ENCODE data around the gene OR6B2. TPM values are rescaled to one million over a fixed set of nuclear protein-coding genes. Genes with fewer than 3 reads are reported as not detected.

Gene OR6B2
- total RNA-seq, 6 experiments from 2014 or later, result not detected

GRCh38 chr2:239990966-239991365 lies 39.3 kb downstream of the OR6B2 start:
- H3K4me1 Mint-ChIP-seq (ENCODE audit: low read depth), result no peaks in the 10 kb centered on the region

GRCh38 chr2:239985356-239985755 lies 44.9 kb downstream of the OR6B2 start:
- H3K27me3 Mint-ChIP-seq (ENCODE audit: insufficient read depth), result 0 out of 2 replicates have a peak, but pooled peaks cover 2% of the 10 kb centered on the region
- no peak overlapping the region for H3K27ac Mint-ChIP-seq
- peaks cover 31% of the 10 kb centered on the region for H3K36me3 Mint-ChIP-seq (ENCODE audit: low read depth)
- no peak overlapping the region for H3K4me3 Mint-ChIP-seq
- no peaks in the 10 kb centered on the region for H3K4me1 Mint-ChIP-seq (ENCODE audit: low read depth)
- TF ChIP-seq, protein P1, sequence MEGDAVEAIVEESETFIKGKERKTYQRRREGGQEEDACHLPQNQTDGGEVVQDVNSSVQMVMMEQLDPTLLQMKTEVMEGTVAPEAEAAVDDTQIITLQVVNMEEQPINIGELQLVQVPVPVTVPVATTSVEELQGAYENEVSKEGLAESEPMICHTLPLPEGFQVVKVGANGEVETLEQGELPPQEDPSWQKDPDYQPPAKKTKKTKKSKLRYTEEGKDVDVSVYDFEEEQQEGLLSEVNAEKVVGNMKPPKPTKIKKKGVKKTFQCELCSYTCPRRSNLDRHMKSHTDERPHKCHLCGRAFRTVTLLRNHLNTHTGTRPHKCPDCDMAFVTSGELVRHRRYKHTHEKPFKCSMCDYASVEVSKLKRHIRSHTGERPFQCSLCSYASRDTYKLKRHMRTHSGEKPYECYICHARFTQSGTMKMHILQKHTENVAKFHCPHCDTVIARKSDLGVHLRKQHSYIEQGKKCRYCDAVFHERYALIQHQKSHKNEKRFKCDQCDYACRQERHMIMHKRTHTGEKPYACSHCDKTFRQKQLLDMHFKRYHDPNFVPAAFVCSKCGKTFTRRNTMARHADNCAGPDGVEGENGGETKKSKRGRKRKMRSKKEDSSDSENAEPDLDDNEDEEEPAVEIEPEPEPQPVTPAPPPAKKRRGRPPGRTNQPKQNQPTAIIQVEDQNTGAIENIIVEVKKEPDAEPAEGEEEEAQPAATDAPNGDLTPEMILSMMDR (IDR thresholded peaks at IDR 0.05), result no peak
- peaks cover 13% of the 10 kb centered on the region for H3K9me3 Mint-ChIP-seq
- no peak for DNase-seq

More at GRCh38 chr2:239990966-239991365, 39.3 kb downstream of the OR6B2 start:
- TF ChIP-seq, protein P1 (IDR thresholded peaks at IDR 0.05), result no peak
- peaks cover 4% of the 10 kb centered on the region; the same call in 1 of the 2 replicates for H3K9me3 Mint-ChIP-seq
- DNase-seq, result no peak
- no peak overlapping the region for H3K4me3 Mint-ChIP-seq
- H3K27ac Mint-ChIP-seq, result no peak overlapping the region
- H3K36me3 Mint-ChIP-seq (ENCODE audit: low read depth), result peaks cover 22% of the 10 kb centered on the region
- H3K27me3 Mint-ChIP-seq (ENCODE audit: insufficient read depth), result no peaks in the 10 kb centered on the region

- DNase-seq, result no peak
- TF ChIP-seq, protein P1 (IDR thresholded peaks at IDR 0.05), result no peak
- Mint-ChIP-seq H3K27me3 (ENCODE audit: insufficient read depth) (0 out of 2 replicates have a peak, but pooled peaks cover 2% of the 10 kb centered on the region), H3K9me3 (peaks cover 13% of the 10 kb centered on the region), H3K4me3 (no peak overlapping the region), H3K36me3 (ENCODE audit: low read depth) (peaks cover 31% of the 10 kb centered on the region), H3K27ac (no peak overlapping the region), H3K4me1 (ENCODE audit: low read depth) (no peaks in the 10 kb centered on the region)
Observed at GRCh38 chr2:239984421-239985194, 45.6 kb downstream of the OR6B2 start.

DNA sequence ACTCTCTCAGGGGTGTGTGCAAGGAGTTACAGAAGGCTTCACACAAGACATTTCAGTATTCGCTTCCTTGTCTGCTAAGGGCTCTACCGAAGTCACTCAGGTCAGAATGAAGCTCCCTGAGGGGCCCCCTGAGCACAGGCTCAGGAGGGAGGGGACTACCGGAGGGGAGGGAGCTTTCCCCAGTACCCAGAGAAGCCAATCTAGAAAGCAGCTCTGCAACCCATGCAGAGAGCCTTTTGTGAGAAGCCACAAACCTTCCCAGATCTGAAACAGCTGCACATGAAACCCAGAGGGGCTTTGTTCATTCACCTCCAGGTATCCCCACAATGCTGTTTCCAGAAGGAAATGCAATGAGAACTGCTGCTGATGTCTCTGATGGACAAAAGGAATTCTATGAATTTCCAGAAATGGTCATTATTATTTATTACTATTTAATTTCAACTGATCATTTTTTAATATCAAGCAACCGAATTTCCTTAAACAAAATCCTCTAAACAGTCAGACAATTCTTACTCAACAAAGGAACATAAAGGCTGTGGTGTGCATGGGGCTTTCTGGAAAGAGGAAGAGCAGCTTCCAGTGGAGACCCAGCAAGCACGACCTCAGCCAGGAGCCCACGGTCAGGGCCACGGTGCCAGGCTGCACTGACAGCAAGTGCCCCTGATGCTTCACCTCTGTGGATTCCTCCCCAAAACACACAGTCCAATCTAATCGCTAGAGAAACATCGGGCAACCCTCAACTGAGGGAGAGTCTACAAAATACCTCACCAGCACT lies 47.0 kb downstream of the OR6B2 start:
- Mint-ChIP-seq H3K36me3 (ENCODE audit: low read depth) (peaks cover 35% of the 10 kb centered on the region), H3K27ac (no peak overlapping the region), H3K4me1 (ENCODE audit: low read depth) (no peaks in the 10 kb centered on the region), H3K9me3 (peaks cover 13% of the 10 kb centered on the region), H3K4me3 (no peak overlapping the region), H3K27me3 (ENCODE audit: insufficient read depth) (0 out of 2 replicates have a peak, but pooled peaks cover 2% of the 10 kb centered on the region)
- DNase-seq, result no peak
- TF ChIP-seq, protein P1 (IDR thresholded peaks at IDR 0.05), result no peak

Other genes with a start within 250 kb of the OR6B2 start
- 100 to 1,000 TPM; 116 to 133 (median 125) TPM for gene NDUFA10, start 5.1 kb downstream of the OR6B2 start, total RNA-seq (2021; fragmentation: NEBNext Ultra II Directional; extraction: Animal tissue kit (Norgen Biotek cat#: 25700))
- not detected for gene OR6B3, start 23.1 kb upstream of the OR6B2 start, total RNA-seq (2021; fragmentation: NEBNext Ultra II Directional; extraction: Animal tissue kit (Norgen Biotek cat#: 25700))
- gene COPS9, start 105.9 kb upstream of the OR6B2 start, total RNA-seq (2021; fragmentation: NEBNext Ultra II Directional; extraction: Animal tissue kit (Norgen Biotek cat#: 25700)), result 100 to 1,000 TPM; 147 to 239 (median 211) TPM
- under 1 TPM in 2 of 6 experiments, not detected in 4; 0.27 to 0.43 TPM for gene OTOS, start 110.2 kb upstream of the OR6B2 start, total RNA-seq (2021; fragmentation: NEBNext Ultra II Directional; extraction: Animal tissue kit (Norgen Biotek cat#: 25700))